ENCODE measurements around the gene CYP19A1. TPM values are rescaled to one million over a fixed set of nuclear protein-coding genes. Genes with fewer than 3 reads are reported as not detected.

The CYP19A1 gene
- total RNA-seq, 1 experiment from 2014 or later: not detected

GRCh38 chr15:51183076-51183475, 155.3 kb downstream of the CYP19A1 start:
- Histone ChIP-seq H3K4me3 (replicated peaks in 1 of 2; ENCODE audit: low read depth in 1 of 2, low read length in 2 of 2) (no peak overlapping the region), H3K9me3 (ENCODE audit: control insufficient read depth in 1 of 2, insufficient read depth in 1 of 2, low read depth in 1 of 2, low read length in 2 of 2) (no peaks in the 10 kb centered on the region), H3K36me3 (ENCODE audit: control insufficient read depth in 1 of 2, insufficient read depth in 2 of 2, low read length in 2 of 2) (no peaks in the 10 kb centered on the region), H3K27me3 (ENCODE audit: insufficient read depth, low read length) (no peaks in the 10 kb centered on the region), H3K9ac (ENCODE audit: low read length) (no peak overlapping the region), H2AFZ (ENCODE audit: low read depth, low read length, poor library complexity, severe bottlenecking) (no peak overlapping the region), H3K4me1 (ENCODE audit: control insufficient read depth in 1 of 2, insufficient read depth in 2 of 2, low read length in 2 of 2) (no peaks in the 10 kb centered on the region), H3K4me2 (ENCODE audit: low read length) (no peak overlapping the region), H3K27ac (ENCODE audit: low read depth, low read length) (no peak overlapping the region), H3K79me2 (ENCODE audit: insufficient read depth, low read length) (no peaks in the 10 kb centered on the region), H4K20me1 (ENCODE audit: insufficient read depth) (no peaks in the 10 kb centered on the region), H3K9me2 (ENCODE audit: insufficient read depth) (no peaks in the 10 kb centered on the region)
- POLR2A ChIA-PET: no interaction called here
- TF ChIP-seq JUND (IDR thresholded peaks at IDR 0.05): no peak
- BruUV-seq (replicated peaks): no TSS peak
- ATAC-seq: no peak
- RAD21 ChIA-PET (ENCODE audit: low non-redundant PET in 1 of 2, low total read pairs in 2 of 2, uncharacterized antibody in 2 of 2, unreplicated experiment in 2 of 2): no interaction called here
- DNase-seq (ENCODE audit: low read depth, low spot score): no peak
- intact Hi-C loops (cut with micrococcal nuclease): no loop called here
- CTCF ChIA-PET: interaction anchor here (0.6 to 3.3 kb wide), 2 partner anchors 10 to 20 kb away, joined by 3 to 21 read pairs; no protein-coding TSS in a partner anchor

GRCh38 chr15:51181905-51182304, 156.5 kb downstream of the CYP19A1 start:
- no peak for ATAC-seq
- H3K4me3 ChIP-seq (replicated peaks in 1 of 2; ENCODE audit: low read depth in 1 of 2, low read length in 2 of 2): no peak overlapping the region
- no peaks in the 10 kb centered on the region for H3K27me3 ChIP-seq (ENCODE audit: insufficient read depth, low read length)
- ChIA-PET CTCF (interaction anchor here (3.3 kb wide), 1 partner anchor 11 kb away, joined by 21 read pairs; no protein-coding TSS in a partner anchor), RAD21 (ENCODE audit: low non-redundant PET in 1 of 2, low total read pairs in 2 of 2, uncharacterized antibody in 2 of 2, unreplicated experiment in 2 of 2) (no interaction called here), POLR2A (no interaction called here)
- no peaks in the 10 kb centered on the region for H3K9me2 ChIP-seq (ENCODE audit: insufficient read depth)
- no peaks in the 10 kb centered on the region for H3K9me3 ChIP-seq (ENCODE audit: control insufficient read depth in 1 of 2, insufficient read depth in 1 of 2, low read depth in 1 of 2, low read length in 2 of 2)
- intact Hi-C loops (cut with micrococcal nuclease): no loop called here
- no peak overlapping the region for H2AFZ ChIP-seq (ENCODE audit: low read depth, low read length, poor library complexity, severe bottlenecking)
- no peaks in the 10 kb centered on the region for H3K79me2 ChIP-seq (ENCODE audit: insufficient read depth, low read length)
- no peak overlapping the region for H3K4me2 ChIP-seq (ENCODE audit: low read length)
- H3K9ac ChIP-seq (ENCODE audit: low read length): no peak overlapping the region
- H3K27ac ChIP-seq (ENCODE audit: low read depth, low read length): no peak overlapping the region
- no peak for DNase-seq (ENCODE audit: low read depth, low spot score)
- no peaks in the 10 kb centered on the region for H3K36me3 ChIP-seq (ENCODE audit: control insufficient read depth in 1 of 2, insufficient read depth in 2 of 2, low read length in 2 of 2)
- H4K20me1 ChIP-seq (ENCODE audit: insufficient read depth): no peaks in the 10 kb centered on the region
- no peaks in the 10 kb centered on the region for H3K4me1 ChIP-seq (ENCODE audit: control insufficient read depth in 1 of 2, insufficient read depth in 2 of 2, low read length in 2 of 2)
- no peak for TF ChIP-seq ZBTB33 (IDR thresholded peaks at IDR 0.05; ENCODE audit: extremely low read depth, insufficient replicate concordance, low read length)
- no peak for TF ChIP-seq CBX3 (IDR thresholded peaks at IDR 0.05; ENCODE audit: low read depth)
- TF ChIP-seq EZH2 (IDR thresholded peaks at IDR 0.05): no peak
- no peak for TF ChIP-seq EGR1 (IDR thresholded peaks at IDR 0.05; ENCODE audit: low read depth)
- no peak for TF ChIP-seq FOSL1 (IDR thresholded peaks at IDR 0.05; ENCODE audit: low read depth)
- no peak for TF ChIP-seq CTCF (IDR thresholded peaks at IDR 0.05 in 2 of 3, conservative IDR thresholded peaks at IDR 0.05 in 1 of 3; ENCODE audit: borderline replicate concordance in 1 of 3, insufficient read depth in 1 of 3, low read depth in 2 of 3, low read length in 2 of 3)
- TF ChIP-seq CEBPB (IDR thresholded peaks at IDR 0.05; ENCODE audit: low read depth): no peak
- no peak for TF ChIP-seq SP1 (IDR thresholded peaks at IDR 0.05; ENCODE audit: low read depth)
- TF ChIP-seq, protein P1, sequence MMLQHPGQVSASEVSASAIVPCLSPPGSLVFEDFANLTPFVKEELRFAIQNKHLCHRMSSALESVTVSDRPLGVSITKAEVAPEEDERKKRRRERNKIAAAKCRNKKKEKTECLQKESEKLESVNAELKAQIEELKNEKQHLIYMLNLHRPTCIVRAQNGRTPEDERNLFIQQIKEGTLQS (IDR thresholded peaks at IDR 0.05): no peak
- no TSS peak for BruUV-seq (replicated peaks)
